ENCODE results near the gene FARP1.

Gene FARP1

DNA sequence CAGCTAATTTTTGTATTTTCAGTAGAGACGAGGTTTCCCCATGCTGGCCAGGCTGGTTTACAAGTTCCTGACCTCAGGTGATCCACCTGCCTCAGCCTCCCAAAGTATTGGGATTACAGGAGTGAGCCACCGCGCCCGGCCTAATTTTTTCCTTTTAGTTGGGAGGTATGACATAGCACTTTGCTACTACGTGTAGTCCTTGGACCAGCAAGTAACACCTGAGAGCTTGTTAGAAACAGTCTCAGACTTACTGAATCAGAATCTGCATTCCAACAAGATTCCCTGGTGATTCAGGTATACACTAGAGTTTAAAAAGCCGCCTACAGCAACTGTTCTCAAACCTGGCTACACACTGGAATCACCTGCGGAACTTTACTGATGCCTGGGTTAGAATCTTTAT lies 1.8 kb upstream of the FARP1 start:
- Histone ChIP-seq H3K27ac (ENCODE audit: low read length) (no peak overlapping the region), H3K27me3 (ENCODE audit: control insufficient read depth, insufficient read depth, low read length) (peaks cover 4% of the 10 kb centered on the region; the same call in 1 of the 2 replicates), H3K4me1 (ENCODE audit: control insufficient read depth, insufficient read depth, low read length) (peaks cover 5% of the 10 kb centered on the region), H3K9me3 (ENCODE audit: control insufficient read depth, insufficient read depth, low read length) (no peaks in the 10 kb centered on the region), H3K36me3 (ENCODE audit: control insufficient read depth, insufficient read depth, low read length) (no peaks in the 10 kb centered on the region), H3K4me3 (ENCODE audit: low read length) (no peak overlapping the region)
- no CpG with 5 or more reads among the region's 7 CpGs for WGBS (ENCODE audit: insufficient coverage, insufficient read length)
- no peak for DNase-seq (ENCODE audit: low read depth, low spot score)

- no peak for DNase-seq (ENCODE audit: low read depth, low spot score)
- Histone ChIP-seq H3K27ac (ENCODE audit: low read length) (no peak overlapping the region), H3K27me3 (ENCODE audit: control insufficient read depth, insufficient read depth, low read length) (peaks cover 4% of the 10 kb centered on the region; the same call in 1 of the 2 replicates), H3K36me3 (ENCODE audit: control insufficient read depth, insufficient read depth, low read length) (no peaks in the 10 kb centered on the region), H3K4me3 (ENCODE audit: low read length) (peak overlapping the region; percentile 56; the same call in 1 of the 2 replicates), H3K9me3 (ENCODE audit: control insufficient read depth, insufficient read depth, low read length) (no peaks in the 10 kb centered on the region), H3K4me1 (ENCODE audit: control insufficient read depth, insufficient read depth, low read length) (peaks cover 5% of the 10 kb centered on the region)
- no CpG with 5 or more reads among the region's 27 CpGs for WGBS (ENCODE audit: insufficient coverage, insufficient read length)
Measured at GRCh38 chr13:98141509-98142379, 1.1 kb upstream of the FARP1 start.

- DNase-seq (ENCODE audit: low read depth, low spot score): no peak
- Histone ChIP-seq H3K4me3 (ENCODE audit: low read length) (peak overlapping the region; percentile 56; the same call in 1 of the 2 replicates), H3K4me1 (ENCODE audit: control insufficient read depth, insufficient read depth, low read length) (peaks cover 5% of the 10 kb centered on the region), H3K9me3 (ENCODE audit: control insufficient read depth, insufficient read depth, low read length) (no peaks in the 10 kb centered on the region), H3K27ac (ENCODE audit: low read length) (no peak overlapping the region), H3K36me3 (ENCODE audit: control insufficient read depth, insufficient read depth, low read length) (no peaks in the 10 kb centered on the region), H3K27me3 (ENCODE audit: control insufficient read depth, insufficient read depth, low read length) (peaks cover 4% of the 10 kb centered on the region; the same call in 1 of the 2 replicates)
- no CpG with 5 or more reads among the region's 66 CpGs for WGBS (ENCODE audit: insufficient coverage, insufficient read length)
Measured at GRCh38 chr13:98143157-98143553, 261 bp downstream of the FARP1 start.

GRCh38 chr13:98143601-98144026 lies 720 bp downstream of the FARP1 start:
- H3K27ac ChIP-seq (ENCODE audit: low read length): no peak overlapping the region
- no CpG with 5 or more reads among the region's 60 CpGs for WGBS (ENCODE audit: insufficient coverage, insufficient read length)
- no peaks in the 10 kb centered on the region for H3K9me3 ChIP-seq (ENCODE audit: control insufficient read depth, insufficient read depth, low read length)
- peak overlapping the region; percentile 56; the same call in 1 of the 2 replicates for H3K4me3 ChIP-seq (ENCODE audit: low read length)
- H3K27me3 ChIP-seq (ENCODE audit: control insufficient read depth, insufficient read depth, low read length): peaks cover 4% of the 10 kb centered on the region; the same call in 1 of the 2 replicates
- H3K36me3 ChIP-seq (ENCODE audit: control insufficient read depth, insufficient read depth, low read length): no peaks in the 10 kb centered on the region
- H3K4me1 ChIP-seq (ENCODE audit: control insufficient read depth, insufficient read depth, low read length): peaks cover 5% of the 10 kb centered on the region
- no peak for DNase-seq (ENCODE audit: low read depth, low spot score)

DNA sequence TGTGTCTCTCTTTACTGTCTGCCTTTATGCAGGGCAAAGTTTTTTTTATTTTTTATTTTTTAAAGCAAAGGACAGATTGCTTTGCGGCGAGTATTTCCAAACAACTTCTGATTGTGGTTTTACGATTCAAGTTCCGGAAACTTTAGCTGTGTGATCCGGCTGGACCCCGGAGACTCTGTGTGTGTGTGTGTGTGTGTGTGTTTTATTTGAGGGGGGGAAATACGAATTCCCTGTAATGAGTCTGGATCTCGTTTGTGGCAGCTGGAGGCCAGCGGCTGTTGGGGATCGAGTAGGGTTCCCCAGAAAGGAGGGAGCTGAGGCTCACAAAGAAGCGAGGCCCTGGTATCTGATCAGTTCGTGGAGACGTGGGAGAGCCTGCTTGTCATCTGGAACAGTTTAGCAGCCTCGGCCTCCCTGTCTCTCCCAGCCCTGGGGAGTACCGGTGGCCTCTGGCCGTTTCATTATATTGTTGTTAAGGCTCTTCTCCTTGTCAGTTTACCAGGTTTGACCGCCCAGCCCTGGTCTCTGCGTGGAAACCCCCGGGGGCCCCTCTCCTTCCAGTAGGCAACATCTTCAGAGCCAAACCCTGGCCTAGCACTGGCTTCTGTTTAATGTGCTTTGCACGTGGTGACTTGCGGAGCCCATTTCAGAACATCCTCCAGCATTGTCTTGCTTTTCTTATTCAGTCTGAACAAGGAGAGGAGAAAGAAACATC lies 1.3 kb downstream of the FARP1 start:
- H3K4me3 ChIP-seq (ENCODE audit: low read length): peak overlapping the region; percentile 56; the same call in 1 of the 2 replicates
- peaks cover 4% of the 10 kb centered on the region; the same call in 1 of the 2 replicates for H3K27me3 ChIP-seq (ENCODE audit: control insufficient read depth, insufficient read depth, low read length)
- H3K9me3 ChIP-seq (ENCODE audit: control insufficient read depth, insufficient read depth, low read length): no peaks in the 10 kb centered on the region
- no CpG with 5 or more reads among the region's 21 CpGs for WGBS (ENCODE audit: insufficient coverage, insufficient read length)
- no peaks in the 10 kb centered on the region for H3K36me3 ChIP-seq (ENCODE audit: control insufficient read depth, insufficient read depth, low read length)
- H3K27ac ChIP-seq (ENCODE audit: low read length): no peak overlapping the region
- H3K4me1 ChIP-seq (ENCODE audit: control insufficient read depth, insufficient read depth, low read length): peaks cover 5% of the 10 kb centered on the region
- no peak for DNase-seq (ENCODE audit: low read depth, low spot score)

DNA sequence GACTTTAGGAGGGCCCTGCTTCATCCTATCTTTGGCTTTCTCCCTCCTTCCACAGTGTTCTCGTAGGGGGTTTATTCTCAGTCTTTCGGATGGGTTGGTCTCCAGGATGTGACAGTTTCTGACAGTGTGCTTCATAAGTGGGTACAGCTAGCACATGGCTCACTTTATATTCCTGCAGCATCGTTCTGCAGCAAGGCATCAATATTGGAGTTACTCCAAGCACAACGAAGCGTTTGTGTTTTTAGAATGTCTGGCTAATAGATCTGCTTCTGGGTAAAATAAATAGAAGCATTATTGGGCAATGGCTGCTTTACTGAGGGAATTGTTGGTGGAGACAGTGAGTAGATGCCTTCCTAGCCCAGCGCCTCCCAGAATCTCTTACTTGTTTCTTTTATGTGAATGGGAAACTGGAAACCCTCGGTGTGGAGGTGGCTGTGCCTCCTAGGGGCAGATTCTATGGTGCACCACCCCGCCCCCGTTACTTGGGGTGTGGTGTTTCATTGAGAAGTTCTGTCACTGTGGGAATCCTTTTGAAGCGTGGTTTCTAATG lies 2.0 kb downstream of the FARP1 start:
- H3K36me3 ChIP-seq (ENCODE audit: control insufficient read depth, insufficient read depth, low read length): no peaks in the 10 kb centered on the region
- no peak overlapping the region for H3K27ac ChIP-seq (ENCODE audit: low read length)
- no peak overlapping the region for H3K4me3 ChIP-seq (ENCODE audit: low read length)
- peaks cover 5% of the 10 kb centered on the region for H3K4me1 ChIP-seq (ENCODE audit: control insufficient read depth, insufficient read depth, low read length)
- H3K27me3 ChIP-seq (ENCODE audit: control insufficient read depth, insufficient read depth, low read length): peaks cover 4% of the 10 kb centered on the region; the same call in 1 of the 2 replicates
- no peak for DNase-seq (ENCODE audit: low read depth, low spot score)
- H3K9me3 ChIP-seq (ENCODE audit: control insufficient read depth, insufficient read depth, low read length): no peaks in the 10 kb centered on the region
- no CpG with 5 or more reads among the region's 10 CpGs for WGBS (ENCODE audit: insufficient coverage, insufficient read length)

DNA sequence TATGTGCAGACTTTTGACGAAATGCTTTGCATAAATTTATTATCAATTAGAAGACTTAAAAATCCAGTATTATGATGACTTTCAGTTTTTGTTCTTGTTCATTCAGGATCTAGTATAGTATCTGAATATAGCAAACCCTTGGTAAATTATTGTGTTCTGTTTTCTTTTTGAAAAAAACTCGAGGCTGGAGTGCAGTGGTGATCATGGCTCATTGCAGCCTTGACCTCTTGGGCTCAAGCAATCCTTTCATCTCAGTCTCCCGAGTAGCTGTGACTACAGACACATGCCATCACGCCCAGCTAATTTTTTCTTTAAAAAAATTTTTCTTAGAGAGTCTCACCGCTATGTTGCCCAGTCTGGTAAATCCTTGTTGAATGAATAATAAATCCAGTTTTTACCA lies 4.6 kb downstream of the FARP1 start:
- Histone ChIP-seq H3K4me1 (ENCODE audit: control insufficient read depth, insufficient read depth, low read length) (peaks cover 3% of the 10 kb centered on the region), H3K36me3 (ENCODE audit: control insufficient read depth, insufficient read depth, low read length) (no peaks in the 10 kb centered on the region), H3K4me3 (ENCODE audit: low read length) (no peak overlapping the region), H3K9me3 (ENCODE audit: control insufficient read depth, insufficient read depth, low read length) (no peaks in the 10 kb centered on the region), H3K27ac (ENCODE audit: low read length) (no peak overlapping the region), H3K27me3 (ENCODE audit: control insufficient read depth, insufficient read depth, low read length) (no peaks in the 10 kb centered on the region)
- no peak for DNase-seq (ENCODE audit: low read depth, low spot score)
- no CpG with 5 or more reads among the region's 5 CpGs for WGBS (ENCODE audit: insufficient coverage, insufficient read length)

DNA sequence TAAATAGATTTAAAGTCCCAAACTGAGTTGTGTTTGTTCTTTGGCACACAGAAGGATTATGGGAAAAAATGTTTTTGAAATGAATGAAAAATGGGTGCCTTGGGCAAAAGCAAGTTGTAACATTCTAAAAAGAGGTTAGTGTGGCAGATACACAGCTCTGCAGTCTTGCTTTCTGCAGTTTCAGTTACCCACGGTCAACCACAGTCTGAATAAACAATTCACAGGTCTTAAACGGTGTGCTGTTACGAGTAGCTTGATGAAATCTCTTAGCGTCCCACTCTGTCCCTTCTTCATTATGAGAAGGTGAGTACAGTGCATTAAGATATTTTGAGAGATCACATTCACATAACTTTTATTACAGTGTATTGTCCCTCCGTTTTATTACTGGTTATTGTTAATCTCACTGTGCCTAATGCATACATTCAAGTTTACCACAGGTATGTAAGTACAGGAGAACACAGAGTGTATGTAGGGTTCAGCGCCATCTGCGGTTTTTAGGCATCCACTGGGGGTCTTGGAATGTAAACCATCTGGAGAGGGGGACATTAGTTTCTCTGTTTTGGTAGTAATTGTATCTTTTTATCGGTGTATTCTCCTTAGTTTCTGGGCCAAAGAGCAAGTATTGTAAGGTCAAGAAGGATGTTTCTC lies 8.1 kb downstream of the FARP1 start:
- no CpG with 5 or more reads among the region's 8 CpGs for WGBS (ENCODE audit: insufficient coverage, insufficient read length)
- H3K9me3 ChIP-seq (ENCODE audit: control insufficient read depth, insufficient read depth, low read length): no peaks in the 10 kb centered on the region
- no peak overlapping the region for H3K27ac ChIP-seq (ENCODE audit: low read length)
- no peaks in the 10 kb centered on the region for H3K27me3 ChIP-seq (ENCODE audit: control insufficient read depth, insufficient read depth, low read length)
- no peaks in the 10 kb centered on the region for H3K36me3 ChIP-seq (ENCODE audit: control insufficient read depth, insufficient read depth, low read length)
- no peak overlapping the region for H3K4me3 ChIP-seq (ENCODE audit: low read length)
- no peaks in the 10 kb centered on the region for H3K4me1 ChIP-seq (ENCODE audit: control insufficient read depth, insufficient read depth, low read length)
- no peak for DNase-seq (ENCODE audit: low read depth, low spot score)

DNA sequence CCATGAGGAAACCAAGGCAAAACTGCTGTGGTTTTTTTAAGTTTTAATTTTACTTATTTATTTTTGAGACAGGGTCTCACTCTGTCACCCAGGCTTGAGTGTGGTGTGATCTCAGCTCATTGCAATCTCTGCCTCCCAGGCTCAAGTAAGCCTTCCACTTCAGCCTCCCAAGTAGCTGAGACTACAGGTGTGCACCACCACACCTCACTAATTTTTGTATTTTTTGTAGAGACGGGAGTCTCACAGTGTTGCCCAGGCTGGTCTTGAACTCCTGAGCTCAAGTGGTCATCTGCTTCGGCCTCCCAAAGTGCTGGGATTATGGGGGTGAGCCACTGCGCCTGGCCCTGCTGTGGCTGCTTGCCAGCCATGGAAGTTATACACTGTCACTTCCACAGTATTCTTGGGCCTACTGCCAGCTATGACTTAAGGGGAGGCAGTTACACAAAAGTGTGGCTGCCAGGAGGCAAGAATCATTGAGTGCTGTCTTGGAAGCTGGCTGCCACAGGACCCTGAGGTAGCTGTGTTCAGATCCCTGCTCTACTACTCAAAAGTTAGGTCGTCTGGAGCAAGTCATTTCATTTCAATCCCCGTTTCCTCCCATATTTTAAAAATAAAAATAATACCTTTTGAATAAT lies 12.7 kb downstream of the FARP1 start:
- no peak overlapping the region for H3K4me3 ChIP-seq (ENCODE audit: low read length)
- WGBS (ENCODE audit: insufficient coverage, insufficient read length): 100% methylated on average over 1 of the region's 5 CpGs
- H3K4me1 ChIP-seq (ENCODE audit: control insufficient read depth, insufficient read depth, low read length): 0 out of 2 replicates have a peak, but pooled peaks cover 2% of the 10 kb centered on the region
- H3K27me3 ChIP-seq (ENCODE audit: control insufficient read depth, insufficient read depth, low read length): no peaks in the 10 kb centered on the region
- DNase-seq (ENCODE audit: low read depth, low spot score): no peak
- no peaks in the 10 kb centered on the region for H3K9me3 ChIP-seq (ENCODE audit: control insufficient read depth, insufficient read depth, low read length)
- H3K27ac ChIP-seq (ENCODE audit: low read length): no peak overlapping the region
- no peaks in the 10 kb centered on the region; the same call in 1 of the 2 replicates for H3K36me3 ChIP-seq (ENCODE audit: control insufficient read depth, insufficient read depth, low read length)
